Lung (tissue), 12 donors: Measurements from ENCODE around the gene CIRBP. TPM values are rescaled to one million over a fixed set of nuclear protein-coding genes. Genes with fewer than 3 reads are reported as not detected.
A peak's percentile ranks its signal among the peaks of the same experiment; 100 is the strongest.

Source experiments
- ATAC-seq: fragments of 200-7000 bp; cut with Tn5 transposase; one replicate; pipeline ENCODE4 v1.9.1; 2020; ENCODE audit warnings: moderate number of reproducible peaks; ENCODE audit not compliant: insufficient read depth, low FRiP score
- DNase-seq, 3 donors: peaks; one replicate each; pipeline ENCODE4 v3.0.0-alpha.2; 2013 to 2017
- H3K27ac ChIP-seq, 2 donors: one replicate each; pipeline ENCODE4 v1.5.1; 2013; ENCODE audit warnings: mild to moderate bottlenecking in 2 of 2, moderate library complexity in 2 of 2, control low read depth in 1 of 2, inconsistent platforms in 1 of 2, low read depth in 1 of 2, low read length in 1 of 2
- H3K27me3 ChIP-seq, 3 donors: one replicate each; pipeline ENCODE4 v1.5.1; 2013; ENCODE audit warnings: low read length in 2 of 3; ENCODE audit not compliant: control insufficient read depth in 3 of 3, insufficient read depth in 3 of 3
- H3K36me3 ChIP-seq, 4 donors: one replicate each; pipeline ENCODE4 v1.5.1; 2013; ENCODE audit warnings: low read length in 4 of 4, mild to moderate bottlenecking in 1 of 4, moderate library complexity in 1 of 4; ENCODE audit not compliant: control insufficient read depth in 4 of 4, insufficient read depth in 4 of 4
- H3K4me1 ChIP-seq, 5 donors: one replicate each; pipeline ENCODE4 v1.5.1; 2013; ENCODE audit warnings: low read length in 5 of 5, mild to moderate bottlenecking in 2 of 5, moderate library complexity in 1 of 5; ENCODE audit not compliant: control insufficient read depth in 5 of 5, insufficient read depth in 5 of 5
- H3K4me3 ChIP-seq: one replicate; pipeline ENCODE4 v1.5.1; 2013; ENCODE audit warnings: mild to moderate bottlenecking, control low read depth, moderate library complexity
- H3K9ac ChIP-seq, 2 donors: one replicate each; pipeline ENCODE4 v1.5.1; 2013; ENCODE audit warnings: low read length in 2 of 2, control low read depth in 1 of 2; ENCODE audit not compliant: insufficient read depth in 1 of 2
- H3K9me3 ChIP-seq, 4 donors: one replicate each; pipeline ENCODE4 v1.5.1; 2013; ENCODE audit warnings: low read length in 3 of 4, mild to moderate bottlenecking in 1 of 4, moderate library complexity in 1 of 4; ENCODE audit not compliant: control insufficient read depth in 4 of 4, insufficient read depth in 3 of 4
- CTCF ChIP-seq: IDR thresholded peaks from 2 replicates; pipeline ENCODE4 v1.5.1; 2012; ENCODE audit warnings: mild to moderate bottlenecking; ENCODE audit errors: control extremely low read depth, extremely low read depth
- WGBS, 2 donors: extraction: QIAGEN DNeasy Blood & Tissue Kit; methylation state at CpG; one replicate each; pipeline ENCODE4 v1.1.7; 2013; 5-methylcytosine and 5-hydroxymethylcytosine counted together
- polyA plus RNA-seq, 2 donors: library from polyadenylated mRNA; stranded (reverse); fragments of 200-250 nt; gene quantifications; one replicate each; pipeline ENCODE4 v1.2.1, GENCODE V29; 2013
- total RNA-seq, 2 donors: library from RNA; depleted of rRNA in 1 of 2; stranded (reverse); fragments of >200 nt in 1 of 2; gene quantifications; one replicate each; pipeline ENCODE4 v1.2.1, GENCODE V29; 2014 to 2021
- donor health status: control.
- donor health status: control.
- donor health status: Bipolar disorder and iron deficiency.
- donor health status: healthy.
- donor health status: DM: yes; HTN: yes; CAD: no.

CIRBP gene
- total and polyA plus RNA-seq, 4 donors, result 313 to 488 (median 439) TPM

DNA sequence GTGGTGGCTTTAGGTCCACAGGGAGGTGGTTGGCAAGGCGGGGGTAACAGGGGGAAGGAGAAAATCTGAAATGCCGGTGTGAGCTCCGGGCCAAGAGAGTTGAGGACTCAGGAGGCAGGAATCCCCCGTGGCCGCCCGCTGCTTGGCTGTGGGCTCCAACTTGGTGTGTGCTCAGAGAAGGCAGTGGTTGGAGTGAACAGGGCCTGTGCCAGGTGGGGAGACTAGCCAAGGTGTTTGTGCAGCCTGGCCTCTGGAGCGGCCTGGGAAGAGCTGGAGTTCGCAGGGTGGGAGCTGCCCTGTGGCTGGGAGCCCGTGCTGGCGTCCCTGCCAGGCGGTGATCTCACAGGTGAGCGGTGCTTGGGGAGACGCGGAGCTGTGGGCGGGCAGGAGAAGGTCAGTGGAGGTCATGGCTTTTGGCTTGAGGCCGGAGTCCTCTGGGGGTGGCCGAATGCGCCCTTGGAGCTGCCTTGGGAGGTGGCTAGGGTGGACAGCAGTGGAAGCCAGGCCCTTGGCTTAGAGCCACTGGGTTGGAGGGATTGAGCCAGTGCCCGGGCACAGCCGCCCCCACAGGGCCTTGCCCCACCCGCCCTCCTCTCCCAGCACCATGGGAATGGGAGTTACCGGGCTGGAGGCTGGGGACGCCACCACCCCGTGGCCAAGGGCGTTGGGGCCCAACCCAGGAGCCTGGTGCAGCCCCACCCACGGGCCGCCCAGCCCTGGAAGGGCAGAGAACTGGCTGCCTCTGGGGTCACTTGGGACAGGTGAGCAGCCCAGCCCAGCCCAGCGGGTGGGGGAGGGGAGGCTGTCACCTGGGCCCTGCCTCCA lies 7.1 kb upstream of the CIRBP start:
- peaks cover 0 to 50% (median 32%) of the 10 kb centered on the region in 5 donors for H3K4me1 ChIP-seq
- no peak overlapping the region for H3K9ac ChIP-seq
- WGBS, 2 donors, result 25 to 42% methylated on average over 25 to 28 of the region's 28 CpGs
- TF ChIP-seq CTCF, result no peak
- H3K9me3 ChIP-seq, result no peaks in the 10 kb centered on the region
- peaks cover 0 to 7% (median under 1%) of the 10 kb centered on the region in 4 donors for H3K36me3 ChIP-seq
- ATAC-seq (peak; percentile 10), DNase-seq (peak in 2 of 3 donors; percentile 28 to 39)
- H3K27me3 ChIP-seq, result no peaks in the 10 kb centered on the region
- H3K4me3 ChIP-seq, result peak overlapping the region; percentile 39
- H3K27ac ChIP-seq, result peak overlapping the region; percentile 82 to 98

DNA sequence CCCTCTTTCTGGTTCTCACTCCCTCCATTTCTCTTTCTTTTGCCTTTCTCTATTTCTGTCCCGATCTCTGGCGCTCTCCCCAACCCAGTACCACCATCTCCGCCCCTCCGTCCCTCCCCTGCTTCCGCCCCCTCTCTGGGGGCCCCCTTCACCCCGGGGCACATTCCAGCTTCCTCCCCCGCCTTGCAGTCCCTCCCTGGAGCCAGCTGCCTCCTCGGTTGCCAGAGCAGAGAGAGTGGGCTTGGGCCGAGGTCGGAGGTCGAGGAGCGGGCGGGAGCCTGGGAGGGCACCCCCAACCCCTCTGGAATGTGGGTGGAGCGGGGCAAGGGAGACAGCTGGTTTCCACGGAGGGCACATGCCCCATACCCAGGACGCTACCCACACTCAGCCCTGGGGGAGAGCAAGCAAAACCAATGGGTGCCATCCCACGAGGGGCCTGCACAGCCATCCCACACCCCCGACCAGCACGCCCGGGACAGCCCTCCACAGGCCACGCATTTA lies 6.5 kb upstream of the CIRBP start:
- peaks cover 0 to 57% (median 35%) of the 10 kb centered on the region in 5 donors for H3K4me1 ChIP-seq
- H3K4me3 ChIP-seq, result no peak overlapping the region
- peaks cover 0 to 2% (median 0%) of the 10 kb centered on the region in 4 donors for H3K36me3 ChIP-seq
- H3K9me3 ChIP-seq, result no peaks in the 10 kb centered on the region
- no peaks in the 10 kb centered on the region for H3K27me3 ChIP-seq
- peak overlapping the region in 1 of 2 donors; percentile 23 for H3K9ac ChIP-seq
- ATAC-seq (no peak), DNase-seq (peak; percentile 76 to 83 (median 81))
- no peak for TF ChIP-seq CTCF
- H3K27ac ChIP-seq, result peak overlapping the region; percentile 82 to 98
- WGBS, 2 donors, result 39 to 44% methylated on average over 20 to 21 of the region's 21 CpGs

DNA sequence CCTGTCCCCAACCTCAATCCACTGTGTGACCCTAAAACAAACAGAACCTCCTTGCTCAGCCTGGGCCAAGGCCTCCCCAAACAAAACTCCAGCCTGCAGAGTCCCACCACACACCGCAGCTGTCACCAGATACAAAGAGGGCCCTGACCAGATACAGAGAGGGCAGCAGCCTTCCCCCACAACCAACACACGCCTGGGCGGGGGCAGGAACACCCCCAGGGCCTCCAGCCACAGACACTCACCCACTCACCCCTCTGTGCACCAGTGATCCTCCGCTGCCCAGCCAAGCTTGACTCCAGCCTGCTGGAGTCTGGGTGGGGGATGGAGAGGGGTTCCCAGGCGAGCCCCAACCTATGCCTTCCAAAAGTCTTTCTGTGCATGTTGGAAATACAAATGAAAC lies 5.9 kb upstream of the CIRBP start:
- H3K9me3 ChIP-seq, result no peaks in the 10 kb centered on the region
- no peaks in the 10 kb centered on the region for H3K27me3 ChIP-seq
- no peak overlapping the region for H3K4me3 ChIP-seq
- peak overlapping the region in 1 of 2 donors; percentile 98 for H3K27ac ChIP-seq
- DNase-seq (no peak), ATAC-seq (no peak)
- TF ChIP-seq CTCF, result no peak
- no peak overlapping the region for H3K9ac ChIP-seq
- 64 to 70% methylated on average over 5 of the region's 5 CpGs for WGBS, 2 donors
- peaks cover 3 to 62% (median 32%) of the 10 kb centered on the region in 5 donors for H3K4me1 ChIP-seq
- H3K36me3 ChIP-seq, result no peaks in the 10 kb centered on the region
